ENCODE data around the gene CRABP2.

The CRABP2 gene

DNA sequence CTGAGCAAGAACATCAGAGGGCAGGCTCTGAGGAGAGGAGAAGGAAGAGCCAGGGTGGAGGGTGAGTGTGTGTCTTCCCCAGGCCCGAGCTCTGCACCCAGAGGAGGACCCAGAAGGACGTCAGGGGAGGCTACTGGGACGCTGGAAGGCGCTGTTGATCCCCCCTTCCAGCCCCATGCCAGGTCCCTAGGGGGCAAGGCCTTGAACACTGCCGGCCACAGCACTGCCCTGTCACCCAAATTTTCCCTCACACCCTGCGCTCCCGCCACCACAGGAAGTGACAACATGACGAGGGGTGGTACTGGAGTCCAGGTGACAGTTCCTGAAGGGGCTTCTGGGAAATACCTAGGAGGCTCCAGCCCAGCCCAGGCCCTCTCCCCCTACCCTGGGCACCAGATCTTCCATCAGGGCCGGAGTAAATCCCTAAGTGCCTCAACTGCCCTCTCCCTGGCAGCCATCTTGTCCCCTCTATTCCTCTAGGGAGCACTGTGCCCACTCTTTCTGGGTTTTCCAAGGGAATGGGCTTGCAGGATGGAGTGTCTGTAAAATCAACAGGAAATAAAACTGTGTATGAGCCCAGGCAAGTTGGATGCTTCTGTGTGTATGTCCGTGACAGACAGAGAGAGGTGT, 46.3 kb downstream of the CRABP2 start:
- Histone ChIP-seq H3F3A (ENCODE audit: control insufficient read depth, insufficient read depth) (peaks cover 4% of the 10 kb centered on the region), H3K36me3 (ENCODE audit: control insufficient read depth, low read length) (no peaks in the 10 kb centered on the region), H3K4me3 (ENCODE audit: low read length) (no peak overlapping the region), H3K4me1 (ENCODE audit: control insufficient read depth, low read length) (peaks cover 57% of the 10 kb centered on the region), H3K4me2 (ENCODE audit: low read length) (no peak overlapping the region), H3K79me2 (ENCODE audit: control insufficient read depth, low read length) (no peaks in the 10 kb centered on the region), H3K9me3 (ENCODE audit: control insufficient read depth, insufficient read depth, low read length) (no peaks in the 10 kb centered on the region), H4K20me1 (ENCODE audit: control insufficient read depth, insufficient read depth, low read depth, low read length) (0 out of 2 replicates have a peak, but pooled peaks cover 3% of the 10 kb centered on the region), H3K9me2 (replicated peaks; ENCODE audit: control insufficient read depth, low read length) (no peaks in the 10 kb centered on the region), H3K27ac (ENCODE audit: low read depth, low read length) (no peak overlapping the region), H3K27me3 (ENCODE audit: control insufficient read depth, low read length) (peaks cover 42% of the 10 kb centered on the region)
- no peak for TF ChIP-seq EZH2phosphoT487 (IDR thresholded peaks at IDR 0.05; ENCODE audit: borderline replicate concordance, low read length)
- TF ChIP-seq, protein P1, sequence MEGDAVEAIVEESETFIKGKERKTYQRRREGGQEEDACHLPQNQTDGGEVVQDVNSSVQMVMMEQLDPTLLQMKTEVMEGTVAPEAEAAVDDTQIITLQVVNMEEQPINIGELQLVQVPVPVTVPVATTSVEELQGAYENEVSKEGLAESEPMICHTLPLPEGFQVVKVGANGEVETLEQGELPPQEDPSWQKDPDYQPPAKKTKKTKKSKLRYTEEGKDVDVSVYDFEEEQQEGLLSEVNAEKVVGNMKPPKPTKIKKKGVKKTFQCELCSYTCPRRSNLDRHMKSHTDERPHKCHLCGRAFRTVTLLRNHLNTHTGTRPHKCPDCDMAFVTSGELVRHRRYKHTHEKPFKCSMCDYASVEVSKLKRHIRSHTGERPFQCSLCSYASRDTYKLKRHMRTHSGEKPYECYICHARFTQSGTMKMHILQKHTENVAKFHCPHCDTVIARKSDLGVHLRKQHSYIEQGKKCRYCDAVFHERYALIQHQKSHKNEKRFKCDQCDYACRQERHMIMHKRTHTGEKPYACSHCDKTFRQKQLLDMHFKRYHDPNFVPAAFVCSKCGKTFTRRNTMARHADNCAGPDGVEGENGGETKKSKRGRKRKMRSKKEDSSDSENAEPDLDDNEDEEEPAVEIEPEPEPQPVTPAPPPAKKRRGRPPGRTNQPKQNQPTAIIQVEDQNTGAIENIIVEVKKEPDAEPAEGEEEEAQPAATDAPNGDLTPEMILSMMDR (IDR thresholded peaks at IDR 0.05; ENCODE audit: low read depth, low read length, poor library complexity, severe bottlenecking) = no peak

DNA sequence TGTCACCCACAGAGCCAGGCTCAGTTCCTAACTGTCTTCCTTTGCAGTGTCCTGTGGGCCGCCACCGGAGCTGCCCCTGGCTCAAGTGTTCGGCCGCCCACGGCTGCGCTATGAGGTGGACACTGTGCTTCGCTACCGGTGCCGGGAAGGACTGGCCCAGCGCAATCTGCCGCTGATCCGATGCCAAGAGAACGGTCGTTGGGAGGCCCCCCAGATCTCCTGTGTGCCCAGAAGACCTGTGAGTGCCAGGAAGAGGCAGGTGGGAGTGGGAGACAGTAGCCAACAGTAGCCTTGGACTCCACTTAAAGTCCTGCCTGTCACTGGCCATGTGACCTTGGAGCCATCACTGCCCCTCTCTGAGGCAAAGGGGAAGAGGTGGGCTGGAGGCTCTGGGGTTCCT, 46.9 kb downstream of the CRABP2 start:
- H3K9me3 ChIP-seq (ENCODE audit: control insufficient read depth, insufficient read depth, low read length) = no peaks in the 10 kb centered on the region
- no peak overlapping the region for H3K27ac ChIP-seq (ENCODE audit: low read depth, low read length)
- TF ChIP-seq, protein P1 (IDR thresholded peaks at IDR 0.05; ENCODE audit: low read depth, low read length, poor library complexity, severe bottlenecking) = no peak
- no peak for TF ChIP-seq EZH2phosphoT487 (IDR thresholded peaks at IDR 0.05; ENCODE audit: borderline replicate concordance, low read length)
- peaks cover 51% of the 10 kb centered on the region for H3K4me1 ChIP-seq (ENCODE audit: control insufficient read depth, low read length)
- no peaks in the 10 kb centered on the region for H3K36me3 ChIP-seq (ENCODE audit: control insufficient read depth, low read length)
- H4K20me1 ChIP-seq (ENCODE audit: control insufficient read depth, insufficient read depth, low read depth, low read length) = 0 out of 2 replicates have a peak, but pooled peaks cover 3% of the 10 kb centered on the region
- peaks cover 48% of the 10 kb centered on the region for H3K27me3 ChIP-seq (ENCODE audit: control insufficient read depth, low read length)
- peaks cover 4% of the 10 kb centered on the region for H3F3A ChIP-seq (ENCODE audit: control insufficient read depth, insufficient read depth)
- no peaks in the 10 kb centered on the region for H3K79me2 ChIP-seq (ENCODE audit: control insufficient read depth, low read length)
- no peaks in the 10 kb centered on the region for H3K9me2 ChIP-seq (replicated peaks; ENCODE audit: control insufficient read depth, low read length)
- no peak overlapping the region for H3K4me2 ChIP-seq (ENCODE audit: low read length)
- H3K4me3 ChIP-seq (ENCODE audit: low read length) = no peak overlapping the region

DNA sequence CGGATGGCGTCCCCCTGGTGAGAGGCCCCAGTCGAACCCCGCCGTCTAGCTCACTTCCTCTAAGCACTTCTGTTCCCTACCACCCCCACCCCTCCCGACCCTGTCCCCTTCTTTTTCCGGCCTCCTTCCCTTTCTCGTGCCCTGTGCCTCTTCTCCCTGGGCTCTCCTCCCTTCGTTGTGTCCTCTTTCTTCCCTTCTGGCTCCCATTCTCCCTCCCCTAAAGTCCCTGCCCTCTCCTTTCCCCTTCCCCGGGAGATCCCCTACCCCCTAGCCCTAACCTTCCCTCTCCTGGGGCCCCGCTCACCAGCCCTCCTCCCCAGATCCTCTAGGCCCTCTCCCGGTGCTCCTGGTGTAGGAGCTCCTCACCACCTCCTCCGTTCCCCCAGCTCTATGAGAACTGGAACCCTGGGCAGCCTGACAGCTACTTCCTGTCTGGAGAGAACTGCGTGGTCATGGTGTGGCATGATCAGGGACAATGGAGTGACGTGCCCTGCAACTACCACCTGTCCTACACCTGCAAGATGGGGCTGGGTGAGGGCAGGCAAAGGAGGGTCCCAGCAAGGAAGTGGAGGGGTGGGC, 47.6 kb downstream of the CRABP2 start:
- Histone ChIP-seq H3K9me2 (replicated peaks; ENCODE audit: control insufficient read depth, low read length) (no peaks in the 10 kb centered on the region), H4K20me1 (ENCODE audit: control insufficient read depth, insufficient read depth, low read depth, low read length) (0 out of 2 replicates have a peak, but pooled peaks cover 1% of the 10 kb centered on the region), H3K36me3 (ENCODE audit: control insufficient read depth, low read length) (no peaks in the 10 kb centered on the region), H3K79me2 (ENCODE audit: control insufficient read depth, low read length) (no peaks in the 10 kb centered on the region), H3K27ac (ENCODE audit: low read depth, low read length) (no peak overlapping the region), H3K9me3 (ENCODE audit: control insufficient read depth, insufficient read depth, low read length) (no peaks in the 10 kb centered on the region), H3F3A (ENCODE audit: control insufficient read depth, insufficient read depth) (peaks cover 4% of the 10 kb centered on the region), H3K4me1 (ENCODE audit: control insufficient read depth, low read length) (peaks cover 44% of the 10 kb centered on the region), H3K4me3 (ENCODE audit: low read length) (no peak overlapping the region), H3K4me2 (ENCODE audit: low read length) (peak overlapping the region; percentile 35; the same call in 1 of the 2 replicates), H3K27me3 (ENCODE audit: control insufficient read depth, low read length) (peaks cover 54% of the 10 kb centered on the region)
- TF ChIP-seq, protein P1 (IDR thresholded peaks at IDR 0.05; ENCODE audit: low read depth, low read length, poor library complexity, severe bottlenecking) = peak; percentile 9
- TF ChIP-seq EZH2phosphoT487 (IDR thresholded peaks at IDR 0.05; ENCODE audit: borderline replicate concordance, low read length) = no peak

All from DOHH2 (cell line).